Measurements from ENCODE around the gene ANKFY1. TPM values are rescaled to one million over a fixed set of nuclear protein-coding genes. Genes with fewer than 3 reads are reported as not detected.

Gene ANKFY1
- total RNA-seq, 4 donors from 2014 or later, result 12.6 to 26.9 (median 13.5) TPM

DNA sequence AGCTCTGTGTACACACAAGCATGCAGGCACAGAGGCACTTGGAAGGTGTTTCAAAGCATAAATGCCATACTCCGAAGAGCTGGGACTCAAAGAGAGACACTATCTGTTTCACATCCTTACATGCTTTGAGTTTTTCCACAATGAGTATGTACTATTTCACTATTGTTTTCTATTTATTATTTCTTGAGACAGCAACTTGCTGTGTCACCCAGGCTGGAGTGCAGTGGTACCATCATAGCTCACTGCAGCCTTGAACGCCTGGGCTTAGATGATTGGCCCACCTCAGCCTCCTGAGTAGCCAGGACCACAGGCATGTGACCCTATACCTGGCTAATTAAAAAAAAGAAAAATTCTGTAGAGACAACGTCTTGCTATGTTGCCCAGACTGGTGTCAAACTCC lies 89.2 kb downstream of the ANKFY1 start:
- H3K9me3 ChIP-seq, result no peaks in the 10 kb centered on the region
- peaks cover 0 to 100% of the 10 kb centered on the region in 2 donors for H3K36me3 ChIP-seq

DNA sequence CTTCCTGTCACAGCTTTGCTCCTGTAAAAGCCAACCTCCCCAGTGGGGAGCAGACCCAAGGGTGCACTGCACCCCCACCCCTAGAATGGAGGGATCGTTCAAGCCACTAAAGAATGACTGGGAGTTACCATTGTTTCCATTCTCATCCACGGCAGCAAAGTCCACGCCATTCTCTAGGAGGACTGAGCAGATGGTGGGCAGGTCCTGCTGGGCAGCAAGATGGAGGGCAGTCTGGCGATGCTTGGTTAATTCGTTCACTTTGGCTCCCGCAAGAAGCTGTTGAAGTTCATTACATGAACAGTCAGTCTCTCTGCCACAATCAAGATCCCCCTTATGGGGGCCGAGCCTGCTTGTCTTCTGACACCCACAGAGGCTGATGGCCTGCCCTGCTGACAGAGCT lies 90.0 kb downstream of the ANKFY1 start:
- no peak for TF ChIP-seq POLR2A (IDR thresholded peaks at IDR 0.05)
- TF ChIP-seq, protein P1, sequence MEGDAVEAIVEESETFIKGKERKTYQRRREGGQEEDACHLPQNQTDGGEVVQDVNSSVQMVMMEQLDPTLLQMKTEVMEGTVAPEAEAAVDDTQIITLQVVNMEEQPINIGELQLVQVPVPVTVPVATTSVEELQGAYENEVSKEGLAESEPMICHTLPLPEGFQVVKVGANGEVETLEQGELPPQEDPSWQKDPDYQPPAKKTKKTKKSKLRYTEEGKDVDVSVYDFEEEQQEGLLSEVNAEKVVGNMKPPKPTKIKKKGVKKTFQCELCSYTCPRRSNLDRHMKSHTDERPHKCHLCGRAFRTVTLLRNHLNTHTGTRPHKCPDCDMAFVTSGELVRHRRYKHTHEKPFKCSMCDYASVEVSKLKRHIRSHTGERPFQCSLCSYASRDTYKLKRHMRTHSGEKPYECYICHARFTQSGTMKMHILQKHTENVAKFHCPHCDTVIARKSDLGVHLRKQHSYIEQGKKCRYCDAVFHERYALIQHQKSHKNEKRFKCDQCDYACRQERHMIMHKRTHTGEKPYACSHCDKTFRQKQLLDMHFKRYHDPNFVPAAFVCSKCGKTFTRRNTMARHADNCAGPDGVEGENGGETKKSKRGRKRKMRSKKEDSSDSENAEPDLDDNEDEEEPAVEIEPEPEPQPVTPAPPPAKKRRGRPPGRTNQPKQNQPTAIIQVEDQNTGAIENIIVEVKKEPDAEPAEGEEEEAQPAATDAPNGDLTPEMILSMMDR (IDR thresholded peaks at IDR 0.05 in 4 of 5, conservative IDR thresholded peaks at IDR 0.05 in 1 of 5), result no peak
- Histone ChIP-seq H3K36me3 (peaks cover 0 to 100% of the 10 kb centered on the region in 2 donors), H3K4me3 (no peak overlapping the region), H3K4me1 (no peaks in the 10 kb centered on the region), H3K27me3 (no peaks in the 10 kb centered on the region), H3K9me3 (no peaks in the 10 kb centered on the region), H3K27ac (no peak overlapping the region)
- no peak for ATAC-seq
- intact Hi-C loops (cut with DNase I; ENCODE audit: low total_unique reads), result no loop called here
- in situ Hi-C loops (cut with MboI; ENCODE audit: low sequenced_read_pairs in 4 of 4), result no loop called here
- no peak for DNase-seq

More for the DNA sequence above, 89.2 kb downstream of the ANKFY1 start:
- intact Hi-C loops (cut with DNase I; ENCODE audit: low total_unique reads) (no loop called here), in situ Hi-C loops (cut with MboI; ENCODE audit: low sequenced_read_pairs in 4 of 4) (no loop called here)
- DNase-seq (no peak), ATAC-seq (no peak)
- H3K27ac ChIP-seq, result no peak overlapping the region
- no peak overlapping the region for H3K4me3 ChIP-seq
- no peaks in the 10 kb centered on the region for H3K27me3 ChIP-seq
- H3K4me1 ChIP-seq, result no peaks in the 10 kb centered on the region
- TF ChIP-seq, protein P1 (IDR thresholded peaks at IDR 0.05 in 4 of 5, conservative IDR thresholded peaks at IDR 0.05 in 1 of 5), result no peak
- no peak for TF ChIP-seq POLR2A (IDR thresholded peaks at IDR 0.05)

DNA sequence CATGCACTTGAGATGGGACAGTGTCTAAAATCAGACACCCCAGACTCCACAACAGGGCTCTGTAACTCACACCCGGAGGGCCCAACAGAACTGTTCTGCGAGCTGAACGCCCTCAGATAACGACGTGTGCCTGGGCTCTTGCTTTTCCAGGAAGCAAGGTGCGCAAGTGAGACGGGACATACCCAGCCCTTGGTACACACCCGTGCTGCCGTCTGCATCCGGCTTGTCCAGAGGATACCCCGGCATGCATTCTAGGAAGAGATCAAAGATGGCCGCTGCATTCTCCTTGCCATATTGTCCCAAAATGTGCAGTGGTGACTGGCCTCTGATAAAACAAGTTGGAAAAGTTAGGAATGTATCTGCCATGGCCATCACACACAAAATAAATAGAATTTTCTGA lies 91.4 kb downstream of the ANKFY1 start:
- intact Hi-C loops (cut with DNase I; ENCODE audit: low total_unique reads) (no loop called here), in situ Hi-C loops (cut with MboI; ENCODE audit: low sequenced_read_pairs in 4 of 4) (no loop called here)
- H3K27me3 ChIP-seq, result no peaks in the 10 kb centered on the region
- no peak overlapping the region for H3K4me3 ChIP-seq
- H3K9me3 ChIP-seq, result no peaks in the 10 kb centered on the region
- DNase-seq (no peak), ATAC-seq (no peak)
- peaks cover 0 to 100% of the 10 kb centered on the region in 2 donors for H3K36me3 ChIP-seq
- no peaks in the 10 kb centered on the region for H3K4me1 ChIP-seq
- no peak for TF ChIP-seq POLR2A (IDR thresholded peaks at IDR 0.05)
- TF ChIP-seq, protein P1 (IDR thresholded peaks at IDR 0.05 in 4 of 5, conservative IDR thresholded peaks at IDR 0.05 in 1 of 5), result no peak
- no peak overlapping the region for H3K27ac ChIP-seq

DNA sequence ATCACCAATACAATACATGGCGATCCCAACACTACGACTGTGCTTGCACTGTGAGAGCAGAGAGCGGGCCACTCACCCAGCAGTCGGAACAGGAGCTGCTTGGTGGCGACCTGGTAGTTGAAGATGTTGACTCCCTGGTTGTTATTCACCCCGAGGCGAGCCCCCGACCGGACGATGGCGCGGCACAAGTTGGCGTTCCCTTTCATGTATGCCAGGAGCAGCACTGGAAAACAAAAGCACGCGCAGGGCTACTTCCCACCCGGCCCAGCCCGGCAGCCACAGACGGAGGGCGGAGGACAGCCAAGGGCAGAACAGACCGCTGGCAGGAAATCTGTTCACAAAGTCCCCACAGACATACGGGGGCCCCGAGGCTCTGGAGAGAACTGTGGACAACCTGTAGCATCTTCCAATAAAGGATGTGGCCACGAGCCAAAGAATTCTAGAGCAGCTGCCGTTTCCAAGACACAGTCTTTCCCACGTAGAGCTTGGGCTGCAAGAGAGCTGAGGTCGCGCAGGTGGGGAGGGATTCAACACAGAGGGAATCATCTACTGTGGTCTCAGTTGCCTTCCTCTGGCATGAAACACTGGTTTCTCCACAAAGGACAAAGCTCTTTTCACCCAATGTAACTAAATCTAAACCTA lies 93.0 kb downstream of the ANKFY1 start:
- intact Hi-C loops (cut with DNase I; ENCODE audit: low total_unique reads), result no loop called here
- in situ Hi-C loops (cut with MboI; ENCODE audit: low sequenced_read_pairs in 4 of 4), result no loop called here
- ATAC-seq (no peak), DNase-seq (no peak)
- Histone ChIP-seq H3K27ac (no peak overlapping the region), H3K27me3 (no peaks in the 10 kb centered on the region), H3K36me3 (peaks cover 0 to 98% of the 10 kb centered on the region in 2 donors), H3K4me1 (peaks cover 0 to 7% of the 10 kb centered on the region in 2 donors), H3K9me3 (no peaks in the 10 kb centered on the region), H3K4me3 (no peak overlapping the region)
- TF ChIP-seq, protein P1 (IDR thresholded peaks at IDR 0.05 in 4 of 5, conservative IDR thresholded peaks at IDR 0.05 in 1 of 5), result no peak
- no peak for TF ChIP-seq POLR2A (IDR thresholded peaks at IDR 0.05)

DNA sequence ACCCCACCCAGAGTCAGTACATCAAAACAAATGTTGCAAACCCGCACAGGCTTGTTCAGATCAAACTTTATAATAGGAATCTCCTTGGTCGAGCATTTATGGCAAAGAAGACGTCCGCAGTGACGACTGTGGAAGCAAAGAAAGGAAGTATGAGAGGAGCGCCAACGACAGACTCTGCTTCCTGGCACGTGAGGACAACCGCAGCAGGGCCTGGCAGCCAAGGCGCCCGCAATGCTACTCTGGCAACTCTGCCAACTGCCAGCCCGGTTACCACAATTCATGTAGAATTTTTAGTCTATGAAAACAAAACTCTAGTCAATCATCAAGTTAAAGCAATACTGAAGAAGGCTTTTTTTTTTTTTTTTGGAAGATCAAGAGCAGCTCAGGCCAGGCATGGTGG lies 96.0 kb downstream of the ANKFY1 start:
- in situ Hi-C loops (cut with MboI; ENCODE audit: low sequenced_read_pairs in 4 of 4) (no loop called here), intact Hi-C loops (cut with DNase I; ENCODE audit: low total_unique reads) (no loop called here)
- no peaks in the 10 kb centered on the region for H3K27me3 ChIP-seq
- H3K9me3 ChIP-seq, result no peaks in the 10 kb centered on the region
- H3K36me3 ChIP-seq, result peaks cover 0 to 69% of the 10 kb centered on the region in 2 donors
- ATAC-seq (no peak), DNase-seq (no peak)
- peaks cover 0 to 29% of the 10 kb centered on the region in 2 donors for H3K4me1 ChIP-seq
- H3K27ac ChIP-seq, result no peak overlapping the region
- TF ChIP-seq POLR2A (IDR thresholded peaks at IDR 0.05), result no peak
- TF ChIP-seq, protein P1 (IDR thresholded peaks at IDR 0.05 in 4 of 5, conservative IDR thresholded peaks at IDR 0.05 in 1 of 5), result no peak
- H3K4me3 ChIP-seq, result no peak overlapping the region

Measured in gastrocnemius medialis (tissue), 4 donors.